H9 (cell line): ENCODE measurements around the gene CEP112. TPM values are rescaled to one million over a fixed set of nuclear protein-coding genes. Genes with fewer than 3 reads are reported as not detected.
"Not testable (repeated sequence)": the region's sequence is repeated elsewhere in the genome, so short reads cannot be mapped to it uniquely, and the experiment has no call there.

Experiments used
- DNase-seq: peaks from one replicate; pipeline ENCODE4 v3.0.0-alpha.2; 2017
- H2AFZ ChIP-seq: one replicate; pipeline ENCODE4 v1.6.1; 2013; ENCODE audit warnings: mild to moderate bottlenecking, low read length, control low read depth, moderate library complexity
- H2AK5ac ChIP-seq: 2 replicates; pipeline ENCODE4 v1.6.1; 2013; ENCODE audit warnings: low read length, control low read depth, mixed read lengths; ENCODE audit not compliant: insufficient read length
- H2BK120ac ChIP-seq: one replicate; pipeline ENCODE4 v1.6.1; 2013; ENCODE audit warnings: low read depth, mild to moderate bottlenecking, low read length, control low read depth, inconsistent platforms; ENCODE audit not compliant: poor library complexity, severe bottlenecking
- H2BK12ac ChIP-seq: 2 replicates; pipeline ENCODE4 v1.6.1; 2013; ENCODE audit warnings: low read length, control low read depth, mixed read lengths, low read depth; ENCODE audit not compliant: insufficient read length
- H2BK15ac ChIP-seq: 2 replicates; pipeline ENCODE4 v1.6.1; 2013; ENCODE audit warnings: low read depth, low read length, control low read depth
- H2BK20ac ChIP-seq: one replicate; pipeline ENCODE4 v1.6.1; 2013; ENCODE audit warnings: low read depth, mild to moderate bottlenecking, low read length, control low read depth, inconsistent platforms; ENCODE audit not compliant: poor library complexity, severe bottlenecking
- H2BK5ac ChIP-seq: 2 replicates; pipeline ENCODE4 v1.6.1; 2013; ENCODE audit warnings: low read length, control low read depth, mixed read lengths; ENCODE audit not compliant: insufficient read length
- H3K14ac ChIP-seq: 2 replicates; pipeline ENCODE4 v1.6.1; 2013; ENCODE audit warnings: low read length, control low read depth; ENCODE audit not compliant: insufficient read depth
- H3K18ac ChIP-seq: 2 replicates; pipeline ENCODE4 v1.6.1; 2013; ENCODE audit warnings: low read depth, mild to moderate bottlenecking, mixed read lengths, low read length, control low read depth; ENCODE audit not compliant: insufficient read length
- H3K23ac ChIP-seq: 2 replicates; pipeline ENCODE4 v1.6.1; 2013; ENCODE audit warnings: low read length, control low read depth, mixed read lengths, low read depth; ENCODE audit not compliant: insufficient read length
- H3K23me2 ChIP-seq: 2 replicates; pipeline ENCODE4 v1.6.1; 2013; ENCODE audit warnings: low read depth, mild to moderate bottlenecking, mixed read lengths, low read length, control low read depth; ENCODE audit not compliant: insufficient read length, poor library complexity, severe bottlenecking
- H3K27ac ChIP-seq: 2 replicates; pipeline ENCODE4 v1.5.1; 2013; ENCODE audit warnings: low read length, control low read depth, mixed read lengths, low read depth; ENCODE audit not compliant: insufficient read length
- H3K27me3 ChIP-seq: 2 replicates; pipeline ENCODE4 v1.6.1; 2013; ENCODE audit warnings: low read length, control low read depth, inconsistent platforms; ENCODE audit not compliant: insufficient read depth
- H3K4ac ChIP-seq: 2 replicates; pipeline ENCODE4 v1.6.1; 2013; ENCODE audit warnings: low read depth, mild to moderate bottlenecking, control low read depth, inconsistent platforms, low read length, moderate library complexity
- H3K4me1 ChIP-seq: 2 replicates; pipeline ENCODE4 v1.6.1; 2013; ENCODE audit warnings: low read length, control low read depth, inconsistent platforms; ENCODE audit not compliant: insufficient read depth
- H3K4me2 ChIP-seq: 2 replicates; pipeline ENCODE4 v1.6.1; 2013; ENCODE audit warnings: low read length, control low read depth, mixed read lengths; ENCODE audit not compliant: insufficient read length, insufficient read depth
- H3K56ac ChIP-seq: 2 replicates; pipeline ENCODE4 v1.6.1; 2013; ENCODE audit warnings: low read depth, mild to moderate bottlenecking, mixed read lengths, low read length, control low read depth; ENCODE audit not compliant: insufficient read length
- H3K79me1 ChIP-seq: 2 replicates; pipeline ENCODE4 v1.6.1; 2013; ENCODE audit warnings: low read depth, mild to moderate bottlenecking, moderate library complexity, low read length, control low read depth, inconsistent platforms; ENCODE audit not compliant: insufficient read depth, poor library complexity, severe bottlenecking
- H3K79me2 ChIP-seq: 2 replicates; pipeline ENCODE4 v1.6.1; 2013; ENCODE audit warnings: low read length, control low read depth, inconsistent platforms; ENCODE audit not compliant: insufficient read depth
- H3K9ac ChIP-seq: 2 replicates; pipeline ENCODE4 v1.6.1; 2013; ENCODE audit warnings: low read length, control low read depth, mixed read lengths; ENCODE audit not compliant: insufficient read length; ENCODE audit errors: extremely low read depth
- H3K9me3 ChIP-seq: one replicate; pipeline ENCODE4 v1.6.1; 2013; ENCODE audit warnings: low read depth, low read length, inconsistent platforms; ENCODE audit not compliant: control insufficient read depth
- H3T11ph ChIP-seq: one replicate; pipeline ENCODE4 v1.6.1; 2013; ENCODE audit warnings: mild to moderate bottlenecking, low read length, control low read depth, inconsistent platforms
- H4K20me1 ChIP-seq: one replicate; pipeline ENCODE4 v1.6.1; 2013; ENCODE audit not compliant: control insufficient read depth, insufficient read length, insufficient read depth
- H4K5ac ChIP-seq: 2 replicates; pipeline ENCODE4 v1.6.1; 2013; ENCODE audit warnings: low read depth, mild to moderate bottlenecking, mixed read lengths, low read length, control low read depth; ENCODE audit not compliant: insufficient read length
- H4K8ac ChIP-seq: replicated peaks from 2 replicates; pipeline ENCODE4 v1.6.1; 2013; ENCODE audit warnings: low read length, control low read depth, mixed read lengths, low read depth; ENCODE audit not compliant: insufficient read length
- H4K91ac ChIP-seq: 2 replicates; pipeline ENCODE4 v1.6.1; 2013; ENCODE audit warnings: low read depth, mild to moderate bottlenecking, moderate library complexity, mixed read lengths, low read length, control low read depth; ENCODE audit not compliant: insufficient read length
- H3K27ac Mint-ChIP-seq, 3 experiments: 2 replicates in 2 of 3; 3 replicates in 1 of 3; pipeline ENCODE4 v1.8.0; 2020 to 2021; ENCODE audit warnings: mixed read lengths in 3 of 3, mild to moderate bottlenecking in 1 of 3, moderate library complexity in 1 of 3
- H3K27me3 Mint-ChIP-seq: 2 replicates; pipeline ENCODE4 v1.8.0; 2021; ENCODE audit warnings: low read depth, mild to moderate bottlenecking, moderate library complexity, mixed read lengths
- H3K36me3 Mint-ChIP-seq, 3 experiments: 2 replicates in 2 of 3; 3 replicates in 1 of 3; pipeline ENCODE4 v1.8.0; 2020 to 2021; ENCODE audit warnings: low read depth in 3 of 3, mixed read lengths in 3 of 3; ENCODE audit not compliant: insufficient read depth in 1 of 3
- H3K4me1 Mint-ChIP-seq, 2 experiments: 2 replicates each; pipeline ENCODE4 v1.8.0; 2020; ENCODE audit warnings: mixed read lengths in 2 of 2
- H3K4me3 Mint-ChIP-seq, 2 experiments: 2 replicates in 1 of 2; 3 replicates in 1 of 2; pipeline ENCODE4 v1.8.0; 2020 to 2021; ENCODE audit warnings: mild to moderate bottlenecking in 2 of 2, mixed read lengths in 2 of 2, moderate library complexity in 1 of 2
- H3K9me3 Mint-ChIP-seq, 2 experiments: 2 replicates in 1 of 2; 3 replicates in 1 of 2; pipeline ENCODE4 v1.8.0; 2020; ENCODE audit warnings: mild to moderate bottlenecking in 2 of 2, mixed read lengths in 2 of 2, moderate library complexity in 1 of 2
- WGBS: extraction: QIAGEN DNeasy Blood & Tissue Kit; methylation state at CpG from one replicate; pipeline ENCODE4 v1.1.7; 2013; ENCODE audit warnings: missing lambda C conversion rate, low lambda C conversion rate, mixed read lengths; ENCODE audit not compliant: insufficient read length; ENCODE audit errors: extremely low coverage; 5-methylcytosine and 5-hydroxymethylcytosine counted together
- total RNA-seq: library from RNA; stranded (reverse); gene quantifications from 2 replicates; pipeline ENCODE4 v1.2.1, GENCODE V29; 2021
- TF ChIP-seq, protein P1 (sequence below): fragments of 200-600 bp; sonication (generic); conservative IDR thresholded peaks from 3 replicates; pipeline ENCODE4 v1.8.0; 2021; ENCODE audit warnings: antibody characterized with exemption, mild to moderate bottlenecking

CEP112 gene
- total RNA-seq, 1 experiment from 2014 or later: 5.4 TPM

DNA sequence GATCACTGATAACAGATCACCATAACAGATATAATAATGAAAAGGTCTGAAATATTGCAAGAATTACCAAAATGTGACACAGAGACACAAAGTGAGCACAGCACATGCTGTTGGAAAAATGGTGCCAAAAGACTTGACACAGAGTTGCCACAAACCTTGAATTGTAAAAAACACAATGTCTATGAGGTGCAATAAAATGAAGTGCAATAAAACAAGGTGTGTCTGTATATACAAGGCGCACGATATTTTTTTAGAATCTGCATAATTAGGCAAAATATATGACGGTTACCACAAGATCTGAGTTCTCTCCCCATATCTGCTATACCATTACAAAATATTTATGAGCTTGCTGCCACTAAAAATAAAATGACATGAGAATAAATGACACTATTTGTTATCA lies 458.6 kb downstream of the CEP112 start:
- no peak overlapping the region for H3K4me2 ChIP-seq
- no peak overlapping the region for H3K4me3 Mint-ChIP-seq
- H2AK5ac ChIP-seq: no peak overlapping the region
- H2AFZ ChIP-seq: no peak overlapping the region
- H3K27ac ChIP-seq: no peak overlapping the region
- H3K23me2 ChIP-seq: no peaks in the 10 kb centered on the region
- peaks cover 3 to 7% of the 10 kb centered on the region in 2 experiments; a peak in 3 of 4 replicates for H3K4me1 Mint-ChIP-seq
- H4K8ac ChIP-seq: no peak overlapping the region
- TF ChIP-seq, protein P1, sequence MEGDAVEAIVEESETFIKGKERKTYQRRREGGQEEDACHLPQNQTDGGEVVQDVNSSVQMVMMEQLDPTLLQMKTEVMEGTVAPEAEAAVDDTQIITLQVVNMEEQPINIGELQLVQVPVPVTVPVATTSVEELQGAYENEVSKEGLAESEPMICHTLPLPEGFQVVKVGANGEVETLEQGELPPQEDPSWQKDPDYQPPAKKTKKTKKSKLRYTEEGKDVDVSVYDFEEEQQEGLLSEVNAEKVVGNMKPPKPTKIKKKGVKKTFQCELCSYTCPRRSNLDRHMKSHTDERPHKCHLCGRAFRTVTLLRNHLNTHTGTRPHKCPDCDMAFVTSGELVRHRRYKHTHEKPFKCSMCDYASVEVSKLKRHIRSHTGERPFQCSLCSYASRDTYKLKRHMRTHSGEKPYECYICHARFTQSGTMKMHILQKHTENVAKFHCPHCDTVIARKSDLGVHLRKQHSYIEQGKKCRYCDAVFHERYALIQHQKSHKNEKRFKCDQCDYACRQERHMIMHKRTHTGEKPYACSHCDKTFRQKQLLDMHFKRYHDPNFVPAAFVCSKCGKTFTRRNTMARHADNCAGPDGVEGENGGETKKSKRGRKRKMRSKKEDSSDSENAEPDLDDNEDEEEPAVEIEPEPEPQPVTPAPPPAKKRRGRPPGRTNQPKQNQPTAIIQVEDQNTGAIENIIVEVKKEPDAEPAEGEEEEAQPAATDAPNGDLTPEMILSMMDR: no peak
- H3K56ac ChIP-seq: no peak overlapping the region
- H3K18ac ChIP-seq: no peak overlapping the region
- no peaks in the 10 kb centered on the region; the same call in 1 of the 2 replicates for H3K27me3 ChIP-seq
- H4K20me1 ChIP-seq: no peaks in the 10 kb centered on the region
- H4K91ac ChIP-seq: no peak overlapping the region
- H3K4ac ChIP-seq: no peak overlapping the region
- no peaks in the 10 kb centered on the region for H3K79me2 ChIP-seq
- WGBS: no CpG with 5 or more reads among the region's 3 CpGs
- H3K9ac ChIP-seq: no peak overlapping the region
- no peak overlapping the region for H3K27ac Mint-ChIP-seq
- H3K27me3 Mint-ChIP-seq: no peaks in the 10 kb centered on the region
- H2BK120ac ChIP-seq: no peak overlapping the region
- no peak overlapping the region for H3K14ac ChIP-seq
- no peak overlapping the region for H2BK15ac ChIP-seq
- no peaks in the 10 kb centered on the region; a peak in 1 of 5 replicates for H3K9me3 Mint-ChIP-seq
- H3K36me3 Mint-ChIP-seq: no peaks in the 10 kb centered on the region
- H3K4me1 ChIP-seq: peaks cover 2% of the 10 kb centered on the region; the same call in 1 of the 2 replicates
- no peak overlapping the region for H3T11ph ChIP-seq
- no peaks in the 10 kb centered on the region for H3K9me3 ChIP-seq
- no peak overlapping the region for H2BK12ac ChIP-seq
- H3K23ac ChIP-seq: no peak overlapping the region
- no peak for DNase-seq
- no peak overlapping the region for H2BK20ac ChIP-seq
- no peak overlapping the region for H4K5ac ChIP-seq
- no peak overlapping the region for H2BK5ac ChIP-seq
- H3K79me1 ChIP-seq: no peaks in the 10 kb centered on the region

- not testable (repeated sequence) for H3K4me2 ChIP-seq, H3K27me3 Mint-ChIP-seq, H3K23me2 ChIP-seq, H3K23ac ChIP-seq, H3K27ac Mint-ChIP-seq, H2AFZ ChIP-seq, H2BK15ac ChIP-seq, H2BK5ac ChIP-seq, H4K20me1 ChIP-seq, H3K36me3 Mint-ChIP-seq, H2BK20ac ChIP-seq, H4K5ac ChIP-seq, H3K14ac ChIP-seq, H3K18ac ChIP-seq, H3K9ac ChIP-seq, H2AK5ac ChIP-seq, H3K4me3 Mint-ChIP-seq, H3K4me1 ChIP-seq, H2BK120ac ChIP-seq, H2BK12ac ChIP-seq, H3K27ac ChIP-seq, H4K8ac ChIP-seq, H3K79me2 ChIP-seq, H4K91ac ChIP-seq, H3K27me3 ChIP-seq, H3K9me3 ChIP-seq, H3K4me1 Mint-ChIP-seq, DNase-seq, H3K4ac ChIP-seq, H3K79me1 ChIP-seq, H3K56ac ChIP-seq, H3T11ph ChIP-seq, H3K9me3 Mint-ChIP-seq
- WGBS: no CpG with 5 or more reads among the region's 2 CpGs
Observed at GRCh38 chr17:65732667-65733066, 459.3 kb downstream of the CEP112 start.
